Neural cell (in vitro differentiated cells): ENCODE measurements around the gene CCDC60. TPM values are rescaled to one million over a fixed set of nuclear protein-coding genes. Genes with fewer than 3 reads are reported as not detected.

Experiments
- H2AFZ ChIP-seq: fragments of 200-600, 300-800 bp; sonication (generic), shearing (Covaris generic); 2 replicates; pipeline ENCODE4 v1.6.0; 2014; ENCODE audit warnings: low read depth, mild to moderate bottlenecking, antibody characterized with exemption, low read length, moderate library complexity
- H3F3A ChIP-seq: fragments of 200-600 bp; shearing (Covaris generic); 2 replicates; pipeline ENCODE4 v1.6.1; 2016; ENCODE audit warnings: mild to moderate bottlenecking, moderate library complexity, mixed read lengths, antibody characterized with exemption, low read length; ENCODE audit not compliant: insufficient read depth, poor library complexity, severe bottlenecking
- H3K27ac ChIP-seq: fragments of 200-600, 300-800 bp; sonication (generic), shearing (Covaris generic); 2 replicates; pipeline ENCODE4 v1.5.1; 2014; ENCODE audit warnings: mild to moderate bottlenecking, low read length, moderate library complexity
- H3K27me3 ChIP-seq: fragments of 300-800, 200-600 bp; sonication (generic), shearing (Covaris generic); 2 replicates; pipeline ENCODE4 v1.6.0; 2014; ENCODE audit warnings: mild to moderate bottlenecking, low read depth, low read length, moderate library complexity; ENCODE audit not compliant: insufficient read depth
- H3K36me3 ChIP-seq: fragments of 300-800, 200-600 bp; sonication (generic), shearing (Covaris generic); 2 replicates; pipeline ENCODE4 v1.5.1; 2014; ENCODE audit warnings: mild to moderate bottlenecking, antibody characterized with exemption, low read length, moderate library complexity; ENCODE audit not compliant: insufficient read depth
- H3K4me2 ChIP-seq: fragments of 300-800, 200-600 bp; sonication (generic), shearing (Covaris generic); 2 replicates; pipeline ENCODE4 v1.6.0; 2014; ENCODE audit warnings: mild to moderate bottlenecking, low read length
- H3K4me3 ChIP-seq: fragments of 300-800, 200-600 bp; sonication (generic), shearing (Covaris generic); 2 replicates; pipeline ENCODE4 v1.5.1; 2014; ENCODE audit warnings: mild to moderate bottlenecking, low read length, moderate library complexity
- H3K79me2 ChIP-seq: fragments of 200-600 bp; shearing (Covaris generic); replicated peaks from 2 replicates; pipeline ENCODE4 v1.6.0; 2014; ENCODE audit warnings: mild to moderate bottlenecking, low read length, moderate library complexity; ENCODE audit not compliant: insufficient read depth
- H3K9ac ChIP-seq: fragments of 300-800, 200-600 bp; sonication (generic), shearing (Covaris generic); 2 replicates; pipeline ENCODE4 v1.6.1; 2016; ENCODE audit warnings: mild to moderate bottlenecking, low read length, mixed read lengths
- H3K9me2 ChIP-seq: fragments of 200-600 bp; shearing (Covaris generic); 2 replicates; pipeline ENCODE4 v1.6.1; 2016; ENCODE audit warnings: mild to moderate bottlenecking, low read length, mixed read lengths; ENCODE audit not compliant: insufficient read depth
- H3K9me3 ChIP-seq: fragments of 200-600, 300-800 bp; sonication (generic), shearing (Covaris generic); 2 replicates; pipeline ENCODE4 v1.6.1; 2016; ENCODE audit warnings: mild to moderate bottlenecking, mixed run types, low read length, moderate library complexity, mixed read lengths
- H4K20me1 ChIP-seq: fragments of 200-600 bp; shearing (Covaris generic); 2 replicates; pipeline ENCODE4 v1.6.1; 2016; ENCODE audit warnings: mild to moderate bottlenecking, mixed run types; ENCODE audit not compliant: insufficient read depth
- CTCF ChIP-seq: fragments of 450-650 bp; IDR thresholded peaks from 2 replicates; pipeline ENCODE4 v1.5.1; 2014; ENCODE audit warnings: antibody characterized with exemption, mild to moderate bottlenecking, moderate library complexity; ENCODE audit not compliant: poor library complexity, severe bottlenecking
- EP300 ChIP-seq: fragments of 450-650 bp; conservative IDR thresholded peaks from 2 replicates; pipeline ENCODE4 v1.6.1; 2014; ENCODE audit warnings: antibody characterized with exemption, mild to moderate bottlenecking, moderate library complexity; ENCODE audit not compliant: poor library complexity, severe bottlenecking
- EZH2 ChIP-seq: fragments of 200-600, 300-800 bp; shearing (Covaris generic), sonication (generic); IDR thresholded peaks from 2 replicates; pipeline ENCODE4 v1.6.1; 2014; ENCODE audit warnings: antibody characterized with exemption, low read length, borderline replicate concordance, mild to moderate bottlenecking; ENCODE audit not compliant: insufficient read depth, poor library complexity, severe bottlenecking
- MXI1 ChIP-seq: fragments of 450-650 bp; conservative IDR thresholded peaks from 2 replicates; pipeline ENCODE4 v1.6.1; 2014; ENCODE audit warnings: antibody characterized with exemption, mild to moderate bottlenecking; ENCODE audit not compliant: poor library complexity, severe bottlenecking
- POLR2AphosphoS5 ChIP-seq: IDR thresholded peaks from 2 replicates; pipeline ENCODE4 v1.6.1; 2012
- RAD21 ChIP-seq: fragments of 450-650 bp; conservative IDR thresholded peaks from 2 replicates; pipeline ENCODE4 v1.6.1; 2014; ENCODE audit warnings: antibody characterized with exemption, mild to moderate bottlenecking, moderate library complexity
- REST ChIP-seq: IDR thresholded peaks from 2 replicates; pipeline ENCODE4 v1.6.1; 2012; ENCODE audit warnings: borderline replicate concordance
- SMC3 ChIP-seq: fragments of 450-650 bp; conservative IDR thresholded peaks from 2 replicates; pipeline ENCODE4 v1.6.1; 2014; ENCODE audit warnings: antibody characterized with exemption, mild to moderate bottlenecking, moderate library complexity; ENCODE audit not compliant: poor library complexity
- TAF1 ChIP-seq: IDR thresholded peaks from 2 replicates; pipeline ENCODE4 v1.6.1; 2012; ENCODE audit warnings: low read depth
- polyA plus RNA-seq: library from polyadenylated mRNA; depleted of rRNA; stranded (reverse); fragments of >200 nt; gene quantifications from 2 replicates; pipeline ENCODE4 v1.2.3, GENCODE V29; 2014

The CCDC60 gene
- polyA plus RNA-seq, 1 donor from 2014 or later, result not detected

- Histone ChIP-seq H3F3A (no peaks in the 10 kb centered on the region), H3K9me3 (no peaks in the 10 kb centered on the region), H4K20me1 (no peaks in the 10 kb centered on the region), H3K9me2 (no peaks in the 10 kb centered on the region), H3K27ac (no peak overlapping the region), H3K4me2 (no peak overlapping the region), H3K27me3 (no peaks in the 10 kb centered on the region), H3K79me2 (no peaks in the 10 kb centered on the region), H3K9ac (no peak overlapping the region), H2AFZ (no peak overlapping the region), H3K36me3 (no peaks in the 10 kb centered on the region), H3K4me3 (no peak overlapping the region)
- TF ChIP-seq EZH2, result no peak
- no peak for TF ChIP-seq TAF1
- no peak for TF ChIP-seq SMC3
- TF ChIP-seq MXI1, result no peak
- TF ChIP-seq EP300, result no peak
- no peak for TF ChIP-seq POLR2AphosphoS5
- TF ChIP-seq RAD21, result no peak
- no peak for TF ChIP-seq REST
- no peak for TF ChIP-seq CTCF
Measured at GRCh38 chr12:119447618-119448017, 113.1 kb downstream of the CCDC60 start.

- TF ChIP-seq RAD21 (no peak), EP300 (peak; percentile 53), REST (no peak), POLR2AphosphoS5 (peak; percentile 3), CTCF (no peak), MXI1 (peak; percentile 15)
- Histone ChIP-seq H3K9ac (no peak overlapping the region), H3K79me2 (no peaks in the 10 kb centered on the region), H3K36me3 (no peaks in the 10 kb centered on the region), H3K4me3 (peak overlapping the region; percentile 40), H3F3A (no peaks in the 10 kb centered on the region), H3K27ac (peak overlapping the region; percentile 37), H2AFZ (no peak overlapping the region), H3K27me3 (no peaks in the 10 kb centered on the region), H3K9me2 (no peaks in the 10 kb centered on the region), H4K20me1 (no peaks in the 10 kb centered on the region), H3K9me3 (no peaks in the 10 kb centered on the region), H3K4me2 (no peak overlapping the region)
Measured at GRCh38 chr12:119448611-119449131, 114.1 kb downstream of the CCDC60 start.
